ENCODE data around the gene AZI2. TPM values are rescaled to one million over a fixed set of nuclear protein-coding genes. Genes with fewer than 3 reads are reported as not detected.

The AZI2 gene
- polyA plus RNA-seq, 4 donors: 25.7 to 52.5 (median 30.7) TPM

DNA sequence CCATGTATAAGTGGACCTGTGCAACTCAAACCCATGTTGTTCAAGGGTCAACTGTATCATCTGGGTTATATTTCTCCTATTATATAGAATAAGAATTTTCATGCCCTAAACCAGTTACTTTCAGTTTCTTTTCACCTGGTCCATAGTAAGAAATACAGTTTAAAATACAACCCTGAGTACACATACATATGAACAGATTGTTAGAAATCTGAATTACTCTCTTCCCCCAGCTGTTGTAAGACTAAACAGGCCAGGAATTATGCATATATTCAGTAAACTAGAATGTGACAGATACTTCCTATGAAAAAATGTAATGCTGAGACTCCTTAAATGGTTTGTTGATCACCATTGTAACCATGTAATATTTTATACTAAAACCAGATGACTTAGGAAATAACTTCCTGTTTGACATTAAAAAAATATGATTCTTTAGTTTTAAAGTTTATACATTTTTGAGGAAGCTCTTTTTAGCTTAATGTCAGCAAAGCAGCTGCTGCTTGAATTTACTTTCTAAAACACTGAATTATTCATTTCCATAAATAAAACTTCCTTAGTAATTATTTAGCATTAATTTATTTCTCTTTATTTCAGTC lies 52.6 kb downstream of the AZI2 start:
- FAIRE-seq: no peak

DNA sequence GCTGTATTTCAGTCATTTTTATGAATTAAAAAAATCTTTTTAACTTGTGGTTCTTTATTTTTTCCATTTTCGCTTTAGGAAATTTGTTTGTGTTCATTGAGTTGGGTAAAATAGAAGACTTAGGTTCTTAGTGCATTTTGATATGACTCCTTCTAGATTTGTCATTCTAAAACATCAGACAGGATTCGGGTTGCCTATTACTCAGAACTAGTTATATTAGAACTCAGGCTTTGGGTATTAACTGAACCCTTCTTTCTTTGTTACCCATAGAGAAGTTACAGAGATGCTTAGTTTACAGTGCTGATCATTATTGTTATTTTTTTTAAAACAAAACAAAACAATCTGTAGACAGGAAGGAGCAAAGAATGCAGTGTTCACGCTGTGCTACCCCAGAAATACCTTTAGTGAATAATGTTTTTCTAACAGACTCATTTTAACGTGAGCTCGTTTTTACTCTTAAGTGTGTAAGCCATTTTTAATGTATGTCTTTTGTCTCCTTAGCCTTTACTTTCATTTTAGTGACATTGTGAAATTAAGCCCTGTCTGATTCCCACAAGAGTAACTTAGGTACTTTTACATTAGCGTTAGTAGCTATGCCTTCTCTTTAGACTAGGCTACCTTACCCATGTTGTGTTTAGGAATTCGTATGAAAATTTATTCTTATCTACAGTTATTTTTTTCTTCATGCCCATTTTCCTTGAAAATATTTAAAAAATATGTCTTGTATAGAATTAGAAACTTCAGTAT lies 53.8 kb downstream of the AZI2 start:
- Histone ChIP-seq H3K9me3 (ENCODE audit: control insufficient read depth in 2 of 2, insufficient read depth in 1 of 2, low read depth in 1 of 2, low read length in 1 of 2) (peaks cover 0 to 3% of the 10 kb centered on the region in 2 donors), H3K4me3 (ENCODE audit: low read depth in 1 of 3, low read length in 3 of 3) (no peak overlapping the region), H3K27ac (ENCODE audit: low read depth in 1 of 3, low read length in 2 of 3) (peak overlapping the region in 1 of 3 donors; percentile 6), H3K27me3 (ENCODE audit: control insufficient read depth in 3 of 3, insufficient read depth in 3 of 3, low read length in 3 of 3) (no peaks in the 10 kb centered on the region), H3K36me3 (ENCODE audit: control insufficient read depth in 3 of 3, insufficient read depth in 2 of 3, low read depth in 1 of 3, low read length in 3 of 3) (no peaks in the 10 kb centered on the region), H3K4me1 (ENCODE audit: control insufficient read depth in 3 of 3, insufficient read depth in 2 of 3, low read depth in 1 of 3, low read length in 2 of 3) (peaks cover 0 to 2% (median 0%) of the 10 kb centered on the region in 3 donors)
- 81 to 94% (median 91%) methylated on average over 7 of the region's 7 CpGs for WGBS, 3 donors
- no peak for FAIRE-seq
- DNase-seq: no peak

More for the DNA sequence above, 52.6 kb downstream of the AZI2 start:
- no peaks in the 10 kb centered on the region for H3K36me3 ChIP-seq (ENCODE audit: control insufficient read depth in 3 of 3, insufficient read depth in 2 of 3, low read depth in 1 of 3, low read length in 3 of 3)
- peaks cover 0 to under 1% of the 10 kb centered on the region in 2 donors for H3K9me3 ChIP-seq (ENCODE audit: control insufficient read depth in 2 of 2, insufficient read depth in 1 of 2, low read depth in 1 of 2, low read length in 1 of 2)
- H3K27me3 ChIP-seq (ENCODE audit: control insufficient read depth in 3 of 3, insufficient read depth in 3 of 3, low read length in 3 of 3): no peaks in the 10 kb centered on the region
- H3K27ac ChIP-seq (ENCODE audit: low read depth in 1 of 3, low read length in 2 of 3): peak overlapping the region in 1 of 3 donors; percentile 6
- peaks cover 0 to 2% (median 0%) of the 10 kb centered on the region in 3 donors for H3K4me1 ChIP-seq (ENCODE audit: control insufficient read depth in 3 of 3, insufficient read depth in 2 of 3, low read depth in 1 of 3, low read length in 2 of 3)
- DNase-seq: peak in 1 of 2 donors; percentile 15
- no peak overlapping the region for H3K4me3 ChIP-seq (ENCODE audit: low read depth in 1 of 3, low read length in 3 of 3)

DNA sequence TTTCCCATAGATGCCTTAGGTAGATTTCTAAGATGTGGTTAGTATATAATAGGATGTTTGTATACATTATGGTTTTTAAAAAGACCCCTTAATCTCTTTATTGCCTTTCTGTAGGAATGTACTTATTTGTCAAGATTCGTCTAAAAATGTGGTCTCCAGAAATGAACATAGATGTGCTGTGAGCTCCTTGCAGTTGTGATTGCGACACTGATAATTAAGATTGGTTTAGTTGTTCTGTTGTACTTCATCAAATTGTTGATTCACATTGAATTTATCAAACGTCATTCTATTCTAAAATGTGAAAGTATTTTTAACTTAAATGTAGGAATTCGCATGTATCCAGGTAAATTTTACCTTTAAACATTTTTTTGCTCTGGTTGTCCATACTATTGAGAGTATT lies 56.0 kb downstream of the AZI2 start:
- no peaks in the 10 kb centered on the region for H3K36me3 ChIP-seq (ENCODE audit: control insufficient read depth in 3 of 3, insufficient read depth in 2 of 3, low read depth in 1 of 3, low read length in 3 of 3)
- H3K4me3 ChIP-seq (ENCODE audit: low read depth in 1 of 3, low read length in 3 of 3): no peak overlapping the region
- no peaks in the 10 kb centered on the region for H3K27me3 ChIP-seq (ENCODE audit: control insufficient read depth in 3 of 3, insufficient read depth in 3 of 3, low read length in 3 of 3)
- H3K9me3 ChIP-seq (ENCODE audit: control insufficient read depth in 2 of 2, insufficient read depth in 1 of 2, low read depth in 1 of 2, low read length in 1 of 2): peaks cover 0 to 3% of the 10 kb centered on the region in 2 donors
- no peak overlapping the region for H3K27ac ChIP-seq (ENCODE audit: low read depth in 1 of 3, low read length in 2 of 3)
- no peak for DNase-seq
- H3K4me1 ChIP-seq (ENCODE audit: control insufficient read depth in 3 of 3, insufficient read depth in 2 of 3, low read depth in 1 of 3, low read length in 2 of 3): peaks cover 0 to 2% (median 0%) of the 10 kb centered on the region in 3 donors
- FAIRE-seq: no peak
- 88 to 92% (median 92%) methylated on average over 4 of the region's 4 CpGs for WGBS, 3 donors

GRCh38 chr3:28291577-28291976 lies 57.0 kb downstream of the AZI2 start:
- no peak overlapping the region for H3K4me3 ChIP-seq (ENCODE audit: low read depth in 1 of 3, low read length in 3 of 3)
- no peak overlapping the region for H3K27ac ChIP-seq (ENCODE audit: low read depth in 1 of 3, low read length in 2 of 3)
- no peaks in the 10 kb centered on the region for H3K27me3 ChIP-seq (ENCODE audit: control insufficient read depth in 3 of 3, insufficient read depth in 3 of 3, low read length in 3 of 3)
- peaks cover 0 to 3% of the 10 kb centered on the region in 2 donors for H3K9me3 ChIP-seq (ENCODE audit: control insufficient read depth in 2 of 2, insufficient read depth in 1 of 2, low read depth in 1 of 2, low read length in 1 of 2)
- DNase-seq (no peak), FAIRE-seq (no peak)
- H3K4me1 ChIP-seq (ENCODE audit: control insufficient read depth in 3 of 3, insufficient read depth in 2 of 3, low read depth in 1 of 3, low read length in 2 of 3): peaks cover 0 to 2% (median 0%) of the 10 kb centered on the region in 3 donors
- H3K36me3 ChIP-seq (ENCODE audit: control insufficient read depth in 3 of 3, insufficient read depth in 2 of 3, low read depth in 1 of 3, low read length in 3 of 3): no peaks in the 10 kb centered on the region

DNA sequence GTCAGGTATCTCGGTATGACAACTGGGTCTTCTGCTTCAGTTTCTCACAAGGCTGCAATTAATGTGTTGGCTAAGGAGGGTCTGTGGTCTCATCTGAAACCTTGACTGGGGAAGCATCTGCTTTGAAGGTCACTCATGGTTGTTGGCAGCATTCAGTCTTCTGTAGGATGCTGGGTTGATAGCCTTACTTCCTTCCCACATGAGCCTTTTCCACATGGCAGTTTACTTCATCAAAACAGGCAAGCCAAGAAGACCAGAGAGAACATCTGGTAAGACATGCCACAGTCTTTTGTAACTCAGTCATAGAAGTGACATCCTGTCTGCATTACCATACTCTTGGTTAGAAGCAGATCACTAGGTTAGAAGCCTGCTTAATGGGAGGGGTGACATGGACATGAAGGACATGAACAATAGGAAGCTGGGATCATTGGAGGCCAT lies 57.7 kb downstream of the AZI2 start:
- peaks cover 0 to 3% of the 10 kb centered on the region in 2 donors for H3K9me3 ChIP-seq (ENCODE audit: control insufficient read depth in 2 of 2, insufficient read depth in 1 of 2, low read depth in 1 of 2, low read length in 1 of 2)
- 84 to 100% (median 97%) methylated on average over 1 of the region's 1 CpG for WGBS, 3 donors
- H3K36me3 ChIP-seq (ENCODE audit: control insufficient read depth in 3 of 3, insufficient read depth in 2 of 3, low read depth in 1 of 3, low read length in 3 of 3): no peaks in the 10 kb centered on the region
- no peak overlapping the region for H3K4me3 ChIP-seq (ENCODE audit: low read depth in 1 of 3, low read length in 3 of 3)
- H3K27me3 ChIP-seq (ENCODE audit: control insufficient read depth in 3 of 3, insufficient read depth in 3 of 3, low read length in 3 of 3): no peaks in the 10 kb centered on the region
- FAIRE-seq (no peak), DNase-seq (no peak)
- peaks cover 0 to 2% (median 0%) of the 10 kb centered on the region in 3 donors for H3K4me1 ChIP-seq (ENCODE audit: control insufficient read depth in 3 of 3, insufficient read depth in 2 of 3, low read depth in 1 of 3, low read length in 2 of 3)
- no peak overlapping the region for H3K27ac ChIP-seq (ENCODE audit: low read depth in 1 of 3, low read length in 2 of 3)

DNA sequence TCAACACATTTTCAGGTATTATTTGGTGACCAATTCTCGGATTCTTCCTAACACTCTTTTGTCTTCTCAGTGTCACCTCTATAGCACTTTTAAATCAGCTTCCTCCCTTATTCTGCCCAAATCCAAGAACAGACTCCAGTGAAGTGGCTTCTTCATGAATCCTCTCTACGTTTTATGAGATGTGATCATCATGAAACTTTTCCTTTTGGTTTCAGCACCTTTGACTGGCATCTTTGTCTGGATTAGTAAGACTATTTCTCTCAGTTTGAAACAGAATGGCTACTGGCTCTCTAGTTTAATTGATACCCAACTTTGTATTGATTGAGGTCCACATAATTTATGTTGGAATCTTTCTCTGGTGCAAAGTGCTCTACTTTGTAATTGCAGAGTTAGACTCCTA lies 61.6 kb downstream of the AZI2 start:
- Histone ChIP-seq H3K36me3 (ENCODE audit: control insufficient read depth in 3 of 3, insufficient read depth in 2 of 3, low read depth in 1 of 3, low read length in 3 of 3) (no peaks in the 10 kb centered on the region), H3K4me3 (ENCODE audit: low read depth in 1 of 3, low read length in 3 of 3) (no peak overlapping the region), H3K27ac (ENCODE audit: low read depth in 1 of 3, low read length in 2 of 3) (no peak overlapping the region), H3K4me1 (ENCODE audit: control insufficient read depth in 3 of 3, insufficient read depth in 2 of 3, low read depth in 1 of 3, low read length in 2 of 3) (no peaks in the 10 kb centered on the region), H3K27me3 (ENCODE audit: control insufficient read depth in 3 of 3, insufficient read depth in 3 of 3, low read length in 3 of 3) (no peaks in the 10 kb centered on the region), H3K9me3 (ENCODE audit: control insufficient read depth in 2 of 2, insufficient read depth in 1 of 2, low read depth in 1 of 2, low read length in 1 of 2) (peaks cover 0 to 3% of the 10 kb centered on the region in 2 donors)
- WGBS, 3 donors: 81 to 88% (median 84%) methylated on average over 2 of the region's 2 CpGs
- FAIRE-seq: no peak
- no peak for DNase-seq

DNA sequence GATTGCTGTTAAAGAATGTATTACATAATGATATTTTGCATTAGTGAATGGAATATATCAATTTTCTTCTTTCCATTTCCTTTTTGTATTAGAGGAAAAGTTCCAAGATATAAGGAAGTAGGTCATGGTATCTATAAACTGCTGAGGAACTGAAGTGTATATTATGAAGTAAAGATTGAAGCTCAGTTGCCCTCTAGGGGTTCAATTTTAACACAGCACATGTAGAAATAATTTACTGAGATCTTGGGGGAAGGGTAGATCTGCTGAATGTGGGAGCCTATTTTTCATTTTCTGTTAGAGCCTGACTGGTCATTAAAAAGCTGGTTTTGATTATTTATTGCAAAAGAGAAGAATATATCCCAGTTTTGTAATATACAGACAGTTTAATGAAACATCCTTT lies 62.0 kb downstream of the AZI2 start:
- H3K27me3 ChIP-seq (ENCODE audit: control insufficient read depth in 3 of 3, insufficient read depth in 3 of 3, low read length in 3 of 3): no peaks in the 10 kb centered on the region
- FAIRE-seq (peak; percentile 96), DNase-seq (peak; percentile 49 to 70)
- H3K4me3 ChIP-seq (ENCODE audit: low read depth in 1 of 3, low read length in 3 of 3): no peak overlapping the region
- H3K4me1 ChIP-seq (ENCODE audit: control insufficient read depth in 3 of 3, insufficient read depth in 2 of 3, low read depth in 1 of 3, low read length in 2 of 3): no peaks in the 10 kb centered on the region
- H3K27ac ChIP-seq (ENCODE audit: low read depth in 1 of 3, low read length in 2 of 3): no peak overlapping the region
- no peaks in the 10 kb centered on the region for H3K36me3 ChIP-seq (ENCODE audit: control insufficient read depth in 3 of 3, insufficient read depth in 2 of 3, low read depth in 1 of 3, low read length in 3 of 3)
- H3K9me3 ChIP-seq (ENCODE audit: control insufficient read depth in 2 of 2, insufficient read depth in 1 of 2, low read depth in 1 of 2, low read length in 1 of 2): peaks cover 0 to 3% of the 10 kb centered on the region in 2 donors

GRCh38 chr3:28280781-28281180 lies 67.8 kb downstream of the AZI2 start:
- 85 to 96% (median 94%) methylated on average over 3 of the region's 3 CpGs for WGBS, 3 donors
- Histone ChIP-seq H3K36me3 (ENCODE audit: control insufficient read depth in 3 of 3, insufficient read depth in 2 of 3, low read depth in 1 of 3, low read length in 3 of 3) (peaks cover 0 to 3% (median 0%) of the 10 kb centered on the region in 3 donors), H3K27me3 (ENCODE audit: control insufficient read depth in 3 of 3, insufficient read depth in 3 of 3, low read length in 3 of 3) (no peaks in the 10 kb centered on the region), H3K4me3 (ENCODE audit: low read depth in 1 of 3, low read length in 3 of 3) (no peak overlapping the region), H3K27ac (ENCODE audit: low read depth in 1 of 3, low read length in 2 of 3) (no peak overlapping the region), H3K9me3 (ENCODE audit: control insufficient read depth in 2 of 2, insufficient read depth in 1 of 2, low read depth in 1 of 2, low read length in 1 of 2) (no peaks in the 10 kb centered on the region), H3K4me1 (ENCODE audit: control insufficient read depth in 3 of 3, insufficient read depth in 2 of 3, low read depth in 1 of 3, low read length in 2 of 3) (no peaks in the 10 kb centered on the region)
- DNase-seq (no peak), FAIRE-seq (no peak)

All from small intestine (tissue), 7 donors.